MV-4-11 (cell line): ENCODE data around the gene IL22RA1.

Experiments
- DNase-seq: peaks from one replicate; lab custom pipeline; 2025; lab: John Stamatoyannopoulos, UW

The IL22RA1 gene

GRCh38 chr1:24142546-24143534 is at the start of gene IL22RA1:
TSS of gene IL22RA1 (minus strand) at chr1:24143140. CDS start at chr1:24143082, 58 bp downstream.
- no peak for DNase-seq

GRCh38 chr1:24191860-24192259 is 48.9 kb upstream of the IL22RA1 start:
- peak; percentile 85 for DNase-seq

- peak; percentile 99 for DNase-seq
These were observed 48.1 kb upstream of the IL22RA1 start for GRCh38 chr1:24190983-24191461.

- DNase-seq: peak; percentile 97
These were observed 46.6 kb upstream of the IL22RA1 start for GRCh38 chr1:24189528-24189927.

- DNase-seq: no peak
These were observed 44.3 kb upstream of the IL22RA1 start, which contains the start of gene IFNLR1 for GRCh38 chr1:24186993-24187790. TSS of gene IFNLR1 (minus strand) at chr1:24187289. CDS start at chr1:24187248, 41 bp downstream.

GRCh38 chr1:24186711-24186992 is 43.7 kb upstream of the IL22RA1 start:
- DNase-seq: no peak

- no peak for DNase-seq
These were observed 43.2 kb upstream of the IL22RA1 start for GRCh38 chr1:24186031-24186710.

GRCh38 chr1:24185076-24185475 is 42.1 kb upstream of the IL22RA1 start:
- DNase-seq: no peak

- DNase-seq: no peak
These were observed 39.1 kb upstream of the IL22RA1 start for GRCh38 chr1:24182061-24182460.

- DNase-seq: no peak
These were observed 38.7 kb upstream of the IL22RA1 start for GRCh38 chr1:24181619-24182018.

- no peak for DNase-seq
These were observed 37.7 kb upstream of the IL22RA1 start for GRCh38 chr1:24180676-24181075.

GRCh38 chr1:24179251-24179840 is 36.4 kb upstream of the IL22RA1 start:
- peak; percentile 39 for DNase-seq

- DNase-seq: peak; percentile 49
These were observed 35.5 kb upstream of the IL22RA1 start for GRCh38 chr1:24178407-24178806.

- DNase-seq: no peak
These were observed 34.2 kb upstream of the IL22RA1 start for GRCh38 chr1:24177161-24177560.

GRCh38 chr1:24175033-24175755 is 32.3 kb upstream of the IL22RA1 start:
- DNase-seq: no peak

- peak; percentile 93 for DNase-seq
These were observed 31.0 kb upstream of the IL22RA1 start for GRCh38 chr1:24173638-24174575.

- no peak for DNase-seq
These were observed 29.7 kb upstream of the IL22RA1 start for GRCh38 chr1:24172598-24172997.

GRCh38 chr1:24169286-24169685 is 26.3 kb upstream of the IL22RA1 start:
- DNase-seq: no peak

- no peak for DNase-seq
These were observed 25.3 kb upstream of the IL22RA1 start for GRCh38 chr1:24168245-24168644.

GRCh38 chr1:24167008-24167407 is 24.1 kb upstream of the IL22RA1 start:
- no peak for DNase-seq
